PFSK-1 (cell line): Measurements from ENCODE around the gene COQ8B.

ENCODE experiments used
- REST ChIP-seq, 2 experiments: IDR thresholded peaks; 2 replicates each; pipeline versions ENCODE4 v1.6.1 to v1.8.0; 2011 to 2012; ENCODE audit warnings: low read depth in 2 of 2, low read length in 2 of 2, control low read depth in 1 of 2, inconsistent platforms in 1 of 2, mild to moderate bottlenecking in 1 of 2, moderate library complexity in 1 of 2; ENCODE audit not compliant: insufficient read depth in 1 of 2
- SIN3A ChIP-seq: IDR thresholded peaks from 2 replicates; pipeline ENCODE4 v1.6.1; 2012; ENCODE audit warnings: mild to moderate bottlenecking, low read length, moderate library complexity, borderline replicate concordance; ENCODE audit not compliant: insufficient read depth
- TAF1 ChIP-seq: IDR thresholded peaks from 2 replicates; pipeline ENCODE4 v1.6.1; 2012; ENCODE audit warnings: low read length, control low read depth, borderline replicate concordance; ENCODE audit not compliant: insufficient read depth

DNA sequence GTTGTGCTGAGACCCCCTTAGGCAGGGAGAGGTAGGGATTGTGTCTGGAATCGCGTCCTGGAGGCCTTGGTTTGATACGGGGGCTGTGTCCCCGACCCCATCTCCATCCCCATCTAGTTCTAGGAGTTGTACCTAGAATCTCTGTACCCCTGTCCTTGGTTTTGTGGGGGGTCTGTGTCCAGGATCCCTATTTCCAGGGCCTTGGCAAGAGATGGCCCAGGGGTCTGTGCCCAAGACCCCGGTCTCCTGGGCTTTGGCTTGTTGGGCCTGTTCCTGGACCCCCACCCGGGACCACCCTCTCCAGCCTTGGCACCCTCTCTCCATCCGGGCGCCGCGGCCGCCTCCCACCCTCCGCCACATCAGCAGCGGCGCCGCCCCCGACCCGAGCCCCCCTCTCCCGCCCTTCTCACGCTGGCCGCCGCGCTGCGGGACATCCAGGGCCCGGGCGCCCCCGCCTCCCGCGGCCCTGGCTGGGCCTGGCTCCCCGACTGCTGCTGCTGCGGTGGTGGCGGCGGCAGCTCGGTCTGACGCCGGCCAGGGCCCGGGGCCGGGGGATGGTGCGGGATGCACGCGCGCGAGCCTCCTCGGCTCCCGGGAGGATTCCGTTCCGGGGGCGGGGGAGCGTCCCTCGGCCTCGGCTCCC is 26.5 kb downstream of the COQ8B start, which contains the start of gene NUMBL:
- no peak for TF ChIP-seq SIN3A
- TF ChIP-seq TAF1: no peak
- TF ChIP-seq REST (IDR thresholded peaks at IDR 0.05; ENCODE audit: insufficient read depth in 1 of 2, low read depth in 2 of 2, low read length in 2 of 2): 0 out of 4 replicates have a peak, but pooled peaks of 1 of the 2 experiments have one; percentile 11
